Epidermal melanocyte (primary cell): ENCODE measurements around the gene SEMA3B.
A peak's percentile ranks its signal among the peaks of the same experiment; 100 is the strongest.
"Not testable (repeated sequence)": the region's sequence is repeated elsewhere in the genome, so short reads cannot be mapped to it uniquely, and the experiment has no call there.

Experiments used
- DNase-seq: peaks from one replicate; pipeline ENCODE4 v3.0.0; 2011; ENCODE audit warnings: low spot score; ENCODE audit not compliant: insufficient read length

Gene SEMA3B

DNA sequence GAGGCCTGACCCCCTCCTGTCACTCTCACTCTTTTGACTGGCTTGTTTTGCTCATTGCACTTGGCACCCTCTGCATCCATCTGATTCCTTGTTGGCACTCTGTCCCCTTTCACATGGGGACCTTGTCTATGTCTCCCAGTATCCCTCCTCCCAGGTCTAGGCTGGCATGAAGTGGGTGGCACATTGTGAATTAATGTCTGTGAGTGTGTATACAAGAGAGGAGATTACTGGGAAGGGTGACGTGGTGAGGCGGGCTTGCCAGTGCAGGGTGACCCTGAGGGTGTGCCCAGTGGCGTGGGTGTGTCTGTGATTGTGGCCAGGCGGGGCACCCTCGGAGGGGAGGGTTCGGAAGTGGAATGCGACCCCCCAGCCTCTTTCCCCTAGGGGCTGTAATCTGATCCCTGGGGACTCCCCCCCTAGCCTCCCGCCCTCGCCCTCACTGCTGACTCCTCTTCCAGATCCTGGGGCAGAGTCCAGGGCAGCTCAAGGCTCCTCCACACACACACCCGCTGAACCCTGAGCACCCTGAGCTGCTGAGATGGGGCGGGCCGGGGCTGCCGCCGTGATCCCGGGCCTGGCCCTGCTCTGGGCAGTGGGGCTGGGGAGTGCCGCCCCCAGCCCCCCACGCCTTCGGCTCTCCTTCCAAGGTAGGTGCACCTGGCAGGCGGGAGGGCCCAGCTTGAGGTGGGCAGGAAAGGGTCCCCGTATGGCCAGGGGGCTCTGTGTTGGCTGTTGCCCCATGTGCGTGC is at the start of gene SEMA3B:
SEMA3B (plus strand) TSS at position 445 of the 749 bp plus-strand sequence; CDS start at position 539, 94 bp downstream.
- no peak for DNase-seq

DNA sequence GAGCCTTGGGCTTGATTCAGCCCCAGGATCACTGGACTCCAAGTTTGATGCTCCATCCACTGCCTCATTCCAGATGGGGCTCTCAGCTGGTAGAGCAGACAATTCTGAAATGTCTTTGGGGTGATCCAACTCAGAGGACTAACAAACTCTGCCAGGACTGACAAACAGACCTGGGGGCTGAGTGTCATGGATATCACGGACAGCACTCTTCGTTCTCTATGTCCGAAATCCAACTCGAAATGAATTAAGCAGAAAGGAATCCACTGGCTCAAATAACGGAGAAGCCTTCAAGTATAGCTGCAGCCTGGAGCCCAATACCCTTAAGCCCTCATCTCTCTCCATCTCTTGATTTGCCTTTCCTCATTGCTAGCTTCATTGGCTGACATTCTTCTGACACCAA is 49.7 kb upstream of the SEMA3B start:
- DNase-seq = no peak

DNA sequence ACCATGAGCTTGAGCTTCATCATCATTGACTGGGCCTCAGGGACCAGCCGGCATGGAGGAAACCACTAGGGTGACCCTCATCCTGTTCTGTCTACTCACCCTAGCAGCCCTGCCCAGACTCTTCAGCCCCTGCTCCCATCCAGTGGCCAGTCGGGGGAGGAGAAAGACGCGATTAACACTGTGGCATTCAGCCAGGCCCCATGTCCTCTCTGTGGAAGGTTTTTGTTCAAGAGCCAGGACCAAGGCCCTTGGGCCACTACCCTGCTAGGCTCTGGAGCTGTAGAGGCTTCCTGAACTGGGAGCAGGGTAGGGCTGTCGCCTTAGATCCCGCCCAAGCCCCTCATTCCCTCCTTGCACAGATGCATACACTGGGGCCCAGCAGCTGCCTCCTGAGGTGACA is 48.8 kb upstream of the SEMA3B start:
- DNase-seq = no peak

DNA sequence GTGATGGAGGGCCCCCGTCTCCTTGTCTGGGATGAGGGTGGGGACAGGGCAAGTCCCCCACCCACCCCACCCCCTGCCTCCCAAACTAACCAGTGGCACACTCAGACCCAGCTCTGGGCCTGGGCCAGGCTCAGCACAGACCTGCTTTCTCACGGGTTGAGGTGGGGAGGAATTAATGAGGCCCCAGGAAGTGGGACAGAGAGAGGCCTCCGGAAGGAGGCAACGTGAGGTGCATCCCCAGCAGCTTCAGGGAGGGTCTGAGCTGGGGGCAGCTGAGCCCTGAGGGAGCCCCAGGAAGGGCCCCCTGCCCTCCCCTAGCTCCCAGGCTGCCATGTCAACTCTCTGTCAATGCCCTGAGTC is 47.9 kb upstream of the SEMA3B start:
- DNase-seq = no peak

DNA sequence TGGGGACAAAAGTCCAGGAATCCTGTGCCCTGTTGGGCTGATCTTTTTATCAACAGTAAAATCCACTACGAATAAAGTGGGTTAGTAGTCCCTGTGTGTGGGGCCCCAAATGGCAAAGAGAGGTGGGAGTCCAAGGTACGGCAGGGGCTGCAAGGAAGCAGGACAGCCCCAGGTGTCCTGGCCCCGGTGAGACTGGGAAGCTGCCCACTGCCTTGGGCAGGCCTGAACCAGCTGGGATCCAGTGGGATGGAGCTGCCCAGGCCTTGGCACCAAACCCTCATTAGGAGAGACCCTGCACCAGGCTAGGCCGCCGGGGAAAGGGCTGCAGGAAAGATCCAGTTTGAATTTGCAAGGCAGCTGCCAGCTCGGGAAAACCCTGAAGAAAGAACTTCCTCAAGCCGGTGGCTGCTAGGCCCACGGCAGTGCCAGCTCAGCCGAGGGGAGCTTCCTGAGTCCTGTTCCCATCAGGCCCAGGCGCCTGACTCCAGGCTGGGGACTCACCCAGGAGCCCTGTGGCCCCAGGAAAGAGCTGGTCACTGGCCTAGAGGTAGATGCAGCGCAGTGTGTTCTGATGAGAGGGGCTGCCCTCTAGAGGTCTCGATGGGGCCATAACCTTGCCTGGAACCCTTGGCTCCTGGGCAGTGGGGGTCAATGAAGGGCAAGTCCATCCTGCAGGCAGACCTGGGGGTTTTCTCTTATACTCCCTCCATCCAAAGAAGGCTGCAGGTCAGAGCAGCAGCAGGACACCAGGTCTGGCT is 47.4 kb upstream of the SEMA3B start:
- no peak for DNase-seq

DNA sequence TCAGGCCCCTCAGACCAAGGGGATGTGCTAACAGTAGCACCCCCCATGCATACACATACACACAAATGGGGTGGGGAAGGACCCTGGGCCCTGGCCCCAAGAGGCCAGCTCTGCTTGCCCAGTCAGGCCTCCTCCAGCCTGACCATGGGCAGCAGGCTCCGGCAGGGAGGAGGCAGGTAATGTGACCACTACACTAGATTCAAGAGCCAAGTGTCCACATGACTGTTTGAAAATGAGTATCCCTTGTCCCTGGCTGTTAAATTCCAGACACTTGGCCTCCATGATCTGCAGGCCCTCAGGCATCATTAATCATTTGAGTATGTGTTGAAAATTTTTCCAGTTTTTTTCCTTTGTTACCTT is 46.8 kb upstream of the SEMA3B start:
- no peak for DNase-seq

DNA sequence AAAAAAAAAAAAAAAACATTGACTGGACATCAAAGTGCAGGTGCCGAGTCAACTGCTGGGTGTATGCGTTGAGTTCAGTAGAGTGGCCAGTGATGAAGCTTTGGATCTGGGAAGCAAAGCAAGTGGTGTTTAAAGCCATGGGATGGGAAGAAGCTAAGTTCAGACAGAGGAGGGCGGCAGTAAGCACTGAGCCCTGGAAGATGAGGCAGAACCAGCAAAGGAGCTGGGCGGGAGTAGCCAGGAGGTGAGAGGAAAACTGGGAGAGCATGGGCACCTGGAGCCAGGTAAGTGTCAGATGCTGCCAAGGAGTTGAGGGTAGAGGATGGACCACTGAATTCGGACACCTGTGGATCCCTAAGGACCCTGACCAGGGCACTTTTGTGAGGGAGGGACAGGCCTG is 44.3 kb upstream of the SEMA3B start:
- DNase-seq = no peak

DNA sequence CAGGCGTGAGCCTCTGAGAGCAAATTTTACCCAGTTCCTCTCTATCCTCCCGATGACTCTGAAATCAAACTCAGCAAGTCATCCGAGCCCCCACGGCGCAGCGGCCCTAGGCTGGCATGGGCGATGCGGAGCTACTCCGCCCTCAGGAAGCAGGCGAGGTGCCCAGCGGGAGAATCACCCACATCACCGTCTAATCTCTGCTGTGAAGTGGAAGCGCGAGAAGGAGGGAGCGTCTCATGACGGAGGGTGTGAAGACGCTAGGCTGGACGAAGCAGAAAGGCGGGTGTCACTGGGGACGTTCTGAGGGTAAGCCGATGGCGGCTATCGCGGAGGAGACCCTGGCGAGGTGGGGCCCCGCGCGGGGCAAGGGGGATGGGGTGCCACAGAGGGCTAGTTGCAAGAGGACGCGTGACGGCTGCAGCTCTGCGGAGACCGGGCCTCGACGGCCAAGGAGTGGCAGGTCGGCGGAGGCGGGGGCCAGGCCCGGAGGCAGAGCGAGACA is 42.0 kb upstream of the SEMA3B start:
- DNase-seq = no peak

DNA sequence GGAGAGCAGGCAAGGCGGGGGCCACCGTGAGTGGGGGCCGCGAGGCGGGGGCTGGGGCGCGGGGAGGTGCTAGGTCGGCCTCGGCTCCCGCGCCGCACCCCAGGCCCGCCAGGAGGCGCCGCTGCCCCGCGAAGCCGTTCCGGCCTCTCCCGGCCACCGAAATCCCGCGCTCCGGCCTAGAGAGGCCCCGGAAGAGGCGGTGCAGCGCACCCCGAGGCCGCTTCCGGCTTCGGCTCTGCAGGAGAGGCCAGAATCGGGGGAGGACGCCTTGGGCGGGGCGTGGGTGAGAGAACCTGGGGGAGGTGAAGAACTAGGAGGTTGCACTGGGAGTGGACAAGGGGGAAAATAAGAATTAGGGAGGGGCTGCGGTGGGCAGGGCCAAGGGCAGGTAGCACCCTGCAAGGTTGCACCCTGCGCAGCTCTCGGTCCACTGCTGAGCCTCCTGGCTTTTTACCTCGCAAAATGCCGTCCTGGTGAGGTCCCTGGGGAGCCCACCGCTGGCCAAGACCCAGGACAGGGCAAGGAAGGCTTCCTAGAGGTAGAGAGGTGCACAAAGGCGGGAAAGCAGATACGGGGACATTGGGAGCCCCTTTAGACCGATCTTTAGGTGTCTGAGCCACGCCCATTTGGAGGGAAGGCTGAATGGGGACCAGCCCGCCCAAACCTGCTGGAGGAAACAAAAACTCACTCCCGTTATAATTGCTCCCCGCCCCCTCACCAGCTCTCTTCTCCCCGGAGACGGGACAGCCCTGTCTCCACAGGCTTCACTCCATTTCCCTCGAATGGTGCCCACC is 41.4 kb upstream of the SEMA3B start:
- DNase-seq = peak; percentile 89

DNA sequence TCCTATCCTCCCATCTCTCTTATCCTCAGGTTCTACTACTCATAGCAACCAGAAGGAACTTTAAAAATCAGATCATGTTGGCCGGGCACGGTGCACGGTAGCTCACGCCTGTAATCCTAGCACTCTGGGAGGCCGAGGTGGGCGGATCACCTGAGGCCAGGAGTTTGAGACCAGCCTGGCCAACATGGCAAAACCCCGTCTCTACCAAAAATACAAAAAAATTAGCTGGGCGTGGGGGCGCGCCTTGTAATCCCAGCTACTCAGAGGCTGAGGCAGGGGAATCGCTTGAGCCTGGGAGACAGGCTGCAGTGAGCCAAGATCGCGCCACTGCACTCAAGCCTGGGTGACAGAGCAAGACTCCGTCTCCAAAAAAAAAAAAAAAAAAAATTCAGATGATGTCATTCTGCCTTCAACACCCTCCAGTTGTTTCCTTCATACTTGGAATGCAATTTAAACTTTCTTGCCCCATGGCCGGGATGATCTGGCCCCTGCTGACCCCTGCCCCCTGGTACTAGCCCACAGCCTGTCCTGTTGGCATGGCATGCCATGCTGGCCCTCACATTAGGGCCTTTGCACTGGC is 40.7 kb upstream of the SEMA3B start:
- not testable (repeated sequence) for DNase-seq

DNA sequence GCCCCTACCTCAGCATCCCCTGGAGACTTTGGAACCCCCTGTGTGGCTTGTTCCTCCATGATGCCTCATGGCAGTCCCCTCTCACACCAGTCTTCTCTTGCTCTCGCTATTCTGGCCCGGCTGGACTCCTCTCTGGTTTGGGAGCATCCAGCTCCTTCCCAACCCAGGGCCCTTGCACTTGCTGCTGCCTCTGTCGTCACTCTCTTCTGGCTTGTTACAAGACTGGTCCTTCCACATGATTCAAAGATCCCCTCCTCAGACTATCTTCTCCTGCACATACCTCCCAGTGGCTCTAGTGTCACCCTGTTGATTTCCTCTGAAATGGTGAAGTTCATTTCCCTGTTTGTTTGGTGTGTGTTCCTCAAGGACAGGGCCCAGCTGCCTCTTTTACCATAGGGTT is 39.5 kb upstream of the SEMA3B start:
- no peak for DNase-seq

DNA sequence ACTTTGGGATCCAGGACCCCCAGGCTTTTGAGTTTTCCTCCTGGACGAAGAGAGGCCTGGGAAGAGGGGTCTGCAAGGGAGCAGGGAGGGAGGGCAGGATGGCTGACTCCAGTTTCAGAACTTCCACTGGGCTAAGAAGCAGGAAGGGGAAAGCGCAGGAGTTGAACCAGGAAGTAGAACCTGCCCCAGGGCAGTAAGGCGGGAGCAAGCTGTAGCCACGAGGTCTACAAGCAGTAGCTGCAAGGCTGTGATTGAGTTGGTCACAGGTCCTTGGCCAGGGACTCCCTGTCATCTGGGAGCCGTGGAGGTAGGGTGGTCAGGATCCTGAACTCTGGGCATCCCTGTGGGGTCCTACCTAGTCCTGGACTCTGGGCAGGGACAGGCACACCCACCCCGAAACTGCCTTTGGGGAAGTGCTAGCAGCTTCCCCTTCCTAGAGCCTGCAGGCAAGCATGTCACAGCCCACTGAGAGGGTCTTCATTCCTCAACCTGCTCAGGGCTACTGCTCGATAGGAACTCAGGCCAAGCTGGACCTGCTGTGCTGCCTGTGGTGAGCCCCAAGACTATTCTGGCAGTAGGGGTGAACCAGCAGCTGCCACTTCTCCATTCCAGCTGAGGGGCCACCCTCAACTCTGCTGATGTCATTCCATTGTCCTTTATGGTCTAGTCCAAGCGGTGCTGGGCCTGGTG is 38.7 kb upstream of the SEMA3B start:
- no peak for DNase-seq

DNA sequence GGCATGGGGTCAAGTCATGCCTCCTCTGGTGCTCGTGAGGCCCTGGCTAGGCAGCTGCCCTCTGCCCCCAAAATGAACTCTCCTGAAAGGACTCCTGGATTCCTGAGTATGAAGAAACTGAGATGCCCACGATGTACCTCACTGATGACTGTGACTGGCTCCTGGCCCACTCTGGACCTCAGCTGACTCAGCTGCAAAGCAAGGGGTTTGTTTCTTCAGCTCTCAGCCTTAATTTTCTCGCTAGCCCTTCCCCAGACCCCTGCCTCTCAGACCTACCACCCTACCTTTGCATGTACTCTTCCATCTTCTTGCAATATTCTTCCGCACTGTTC is 38.2 kb upstream of the SEMA3B start:
- no peak for DNase-seq

DNA sequence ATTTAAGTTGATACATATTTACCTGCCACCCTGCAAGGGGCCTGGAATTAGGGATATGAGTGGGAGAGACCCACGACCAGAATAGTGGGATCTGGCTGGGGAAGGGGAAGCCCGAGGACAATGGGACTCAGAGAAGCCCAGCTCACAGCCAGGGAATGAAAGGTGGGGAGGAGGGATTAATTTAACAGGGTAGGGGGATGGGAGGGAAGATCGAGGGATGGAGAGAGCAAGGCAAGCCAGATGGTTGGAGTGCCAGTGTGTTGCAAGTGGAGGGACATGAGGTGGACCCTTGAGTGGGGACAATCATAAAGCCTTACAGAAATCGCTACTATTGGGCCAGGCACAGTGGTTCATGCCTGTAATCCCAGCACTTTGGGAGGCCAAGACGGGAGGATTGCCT is 37.4 kb upstream of the SEMA3B start:
- no peak for DNase-seq

DNA sequence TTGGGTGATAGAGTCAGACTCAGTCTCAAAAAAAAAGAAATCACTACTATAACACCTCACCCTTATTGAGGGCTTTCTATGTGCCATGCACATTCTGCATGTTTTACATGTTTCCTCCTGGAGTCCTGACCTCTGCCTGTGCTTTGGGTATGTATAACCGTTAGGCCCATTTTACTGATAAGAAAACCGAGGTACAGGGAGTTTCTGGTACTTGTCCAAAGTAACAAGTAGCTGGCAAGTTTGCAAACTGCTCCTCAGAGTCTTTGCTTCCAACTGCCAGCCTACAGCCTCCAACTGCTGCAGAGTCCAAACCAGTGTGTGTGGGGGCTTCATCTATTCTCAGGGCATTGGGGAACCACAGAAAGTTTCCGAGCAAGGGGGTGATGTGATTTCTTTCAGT is 36.6 kb upstream of the SEMA3B start:
- DNase-seq = no peak

DNA sequence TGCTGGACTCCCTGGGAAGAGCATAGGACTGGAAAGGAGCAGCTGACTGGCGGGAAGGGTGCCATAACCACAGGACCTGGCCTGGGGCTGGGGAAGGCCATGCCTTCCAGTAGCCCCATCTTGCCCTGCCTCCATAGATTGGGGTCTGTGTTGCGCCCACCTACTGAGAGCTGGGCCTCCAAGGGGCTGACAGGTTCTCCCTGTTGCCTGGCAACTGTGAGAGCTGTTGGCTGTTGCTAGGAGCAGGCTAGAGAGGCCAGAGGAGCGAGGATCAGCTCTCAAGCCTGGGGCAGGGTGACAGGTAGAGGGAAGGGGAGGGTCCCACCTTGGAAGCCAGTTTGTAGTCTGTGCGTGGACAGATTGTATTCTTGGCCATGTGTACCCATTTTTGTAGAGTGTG is 35.8 kb upstream of the SEMA3B start:
- DNase-seq = no peak

DNA sequence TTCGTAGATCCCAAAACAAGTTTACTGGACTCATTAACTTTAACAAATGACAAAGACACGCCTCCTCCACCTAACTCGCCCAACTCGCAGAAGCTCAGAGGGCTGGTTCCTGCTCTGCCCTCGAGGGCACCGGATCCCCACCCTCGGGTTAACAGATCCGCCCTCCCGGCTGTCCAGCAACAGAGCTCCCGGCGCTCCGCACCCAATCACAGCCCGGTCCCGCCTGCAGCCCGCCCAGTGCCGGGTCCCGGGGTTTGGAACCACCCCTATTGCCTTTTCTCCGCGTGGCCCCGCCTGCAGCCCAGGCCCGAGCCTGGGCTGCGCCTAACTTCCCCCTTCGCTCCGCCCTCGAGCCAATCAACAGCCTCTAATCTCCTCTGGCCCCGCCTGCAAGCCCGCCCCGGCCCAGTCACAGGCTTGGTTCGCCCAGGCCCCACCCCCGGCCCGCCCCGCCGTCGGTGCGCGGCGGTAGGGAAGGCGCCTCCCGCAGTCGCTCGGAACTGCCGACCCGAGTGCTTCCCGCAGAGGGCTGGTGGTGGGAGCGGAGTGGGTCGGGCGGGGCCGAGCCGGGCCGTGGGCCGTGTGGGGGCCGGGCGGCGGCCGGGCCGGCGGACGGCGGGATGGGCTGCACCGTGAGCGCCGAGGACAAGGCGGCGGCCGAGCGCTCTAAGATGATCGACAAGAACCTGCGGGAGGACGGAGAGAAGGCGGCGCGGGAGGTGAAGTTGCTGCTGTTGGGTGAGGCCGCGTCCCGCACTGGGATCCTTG is 33.0 kb upstream of the SEMA3B start, which contains the start of gene GNAI2:
GNAI2 (plus strand) TSS at position 489 of the 768 bp plus-strand sequence; CDS start at position 621, 132 bp downstream.
- DNase-seq = peak; percentile 97

DNA sequence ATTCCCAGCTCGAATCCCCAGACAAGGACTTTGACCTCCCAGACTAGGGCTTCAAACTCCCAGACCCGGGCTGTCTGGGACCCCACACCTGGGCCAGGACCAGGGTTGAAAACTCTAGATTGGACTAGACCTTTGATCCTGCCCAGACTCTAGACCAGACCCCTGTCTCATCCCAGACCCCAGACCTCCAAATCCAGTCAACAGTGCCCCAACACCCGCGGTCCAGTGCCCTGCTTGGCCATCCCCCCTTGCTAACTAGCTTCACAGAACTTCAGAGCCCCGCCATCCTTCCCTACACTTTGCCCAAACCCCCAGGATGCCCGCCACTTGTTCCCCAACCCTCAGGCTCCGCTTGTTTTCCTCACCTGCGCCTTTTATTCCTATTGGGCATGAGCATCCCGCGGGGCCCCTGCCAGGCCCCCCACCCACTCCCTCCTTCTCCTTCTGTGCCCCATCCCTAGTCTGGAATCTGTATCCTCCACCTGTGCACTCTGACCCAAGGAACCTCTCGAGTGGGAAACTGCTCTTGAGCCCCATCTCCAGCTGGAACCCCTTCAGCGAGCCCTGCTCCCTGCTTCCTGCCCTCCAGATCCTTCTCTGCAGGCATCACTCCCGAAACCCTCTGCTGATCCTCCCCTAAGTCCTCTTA is 32.3 kb upstream of the SEMA3B start:
- no peak for DNase-seq

DNA sequence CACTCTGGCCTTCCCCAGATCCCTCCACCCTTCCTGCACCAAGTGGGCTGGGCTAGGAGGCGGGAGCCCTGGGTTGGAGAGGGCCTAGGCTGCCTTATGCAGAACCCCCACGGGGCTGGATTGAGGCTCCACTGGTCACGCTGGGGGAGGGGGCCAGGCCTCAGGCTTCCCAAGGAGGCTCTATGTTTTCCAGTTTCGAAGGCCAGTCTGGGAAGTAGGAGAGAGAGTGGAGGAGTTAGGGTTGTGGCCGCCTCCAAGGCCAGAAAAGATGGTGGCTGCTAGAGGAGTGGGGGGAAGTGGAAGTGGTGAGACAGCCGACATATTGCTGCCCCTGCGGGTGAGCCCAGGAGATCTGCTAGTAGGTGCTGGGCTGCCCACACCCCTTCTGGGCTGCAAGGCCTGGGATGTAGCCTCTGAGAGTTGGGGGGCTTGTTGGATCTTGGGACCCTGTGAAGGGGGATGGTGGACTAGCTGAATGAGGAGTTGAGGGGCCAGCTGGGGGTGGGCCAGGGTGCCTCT is 31.8 kb upstream of the SEMA3B start:
- DNase-seq = no peak
